ENCODE measurements around the gene DNAAF9.
"Not testable (repeated sequence)": the region's sequence is repeated elsewhere in the genome, so short reads cannot be mapped to it uniquely, and the experiment has no call there.

DNAAF9 gene
- total RNA-seq: 18.6 to 21.5 reads per million in 2 donors

- DNase-seq: peak; percentile 57
Measured at GRCh38 chr20:3407040-3407770, at the start of gene DNAAF9. Gene DNAAF9, minus strand, starts transcription at chr20:3407669. Its CDS starts 112 bp downstream, at chr20:3407557.

- DNase-seq: no peak
Measured at GRCh38 chr20:3456648-3457047, 49.2 kb upstream of the DNAAF9 start.

- no peak for DNase-seq
Measured at GRCh38 chr20:3454831-3455230, 47.4 kb upstream of the DNAAF9 start.

- DNase-seq: no peak
Measured at GRCh38 chr20:3452690-3453089, 45.2 kb upstream of the DNAAF9 start.

- no peak for DNase-seq
Measured at GRCh38 chr20:3452136-3452535, 44.7 kb upstream of the DNAAF9 start.

- DNase-seq: no peak
Measured at GRCh38 chr20:3449319-3449718, 41.9 kb upstream of the DNAAF9 start.

GRCh38 chr20:3447321-3447720 lies 39.9 kb upstream of the DNAAF9 start:
- DNase-seq: no peak

- DNase-seq: no peak
Measured at GRCh38 chr20:3446779-3447178, 39.3 kb upstream of the DNAAF9 start.

- DNase-seq: no peak
Measured at GRCh38 chr20:3436864-3437574, 29.6 kb upstream of the DNAAF9 start.

GRCh38 chr20:3434232-3434631 lies 26.8 kb upstream of the DNAAF9 start:
- no peak for DNase-seq

GRCh38 chr20:3433744-3434143 lies 26.3 kb upstream of the DNAAF9 start:
- DNase-seq: no peak

GRCh38 chr20:3432844-3433243 lies 25.4 kb upstream of the DNAAF9 start:
- no peak for DNase-seq

- no peak for DNase-seq
Measured at GRCh38 chr20:3431109-3431508, 23.6 kb upstream of the DNAAF9 start.

GRCh38 chr20:3430376-3431069 lies 23.1 kb upstream of the DNAAF9 start:
- DNase-seq: no peak

GRCh38 chr20:3426766-3427165 lies 19.3 kb upstream of the DNAAF9 start:
- not testable (repeated sequence) for DNase-seq

GRCh38 chr20:3423126-3423525 lies 15.7 kb upstream of the DNAAF9 start:
- no peak for DNase-seq

- DNase-seq: no peak
Measured at GRCh38 chr20:3421985-3422384, 14.5 kb upstream of the DNAAF9 start.

GRCh38 chr20:3420211-3420707 lies 12.8 kb upstream of the DNAAF9 start:
- DNase-seq: no peak

GRCh38 chr20:3418161-3418560 lies 10.7 kb upstream of the DNAAF9 start:
- not testable (repeated sequence) for DNase-seq

- DNase-seq: no peak
Measured at GRCh38 chr20:3414122-3414521, 6.7 kb upstream of the DNAAF9 start.

- no peak for DNase-seq
Measured at GRCh38 chr20:3413393-3413889, 6.0 kb upstream of the DNAAF9 start.

- DNase-seq: no peak
Measured at GRCh38 chr20:3412600-3413392, 5.3 kb upstream of the DNAAF9 start.
